ENCODE measurements around the gene CAP2.

CAP2 gene

DNA sequence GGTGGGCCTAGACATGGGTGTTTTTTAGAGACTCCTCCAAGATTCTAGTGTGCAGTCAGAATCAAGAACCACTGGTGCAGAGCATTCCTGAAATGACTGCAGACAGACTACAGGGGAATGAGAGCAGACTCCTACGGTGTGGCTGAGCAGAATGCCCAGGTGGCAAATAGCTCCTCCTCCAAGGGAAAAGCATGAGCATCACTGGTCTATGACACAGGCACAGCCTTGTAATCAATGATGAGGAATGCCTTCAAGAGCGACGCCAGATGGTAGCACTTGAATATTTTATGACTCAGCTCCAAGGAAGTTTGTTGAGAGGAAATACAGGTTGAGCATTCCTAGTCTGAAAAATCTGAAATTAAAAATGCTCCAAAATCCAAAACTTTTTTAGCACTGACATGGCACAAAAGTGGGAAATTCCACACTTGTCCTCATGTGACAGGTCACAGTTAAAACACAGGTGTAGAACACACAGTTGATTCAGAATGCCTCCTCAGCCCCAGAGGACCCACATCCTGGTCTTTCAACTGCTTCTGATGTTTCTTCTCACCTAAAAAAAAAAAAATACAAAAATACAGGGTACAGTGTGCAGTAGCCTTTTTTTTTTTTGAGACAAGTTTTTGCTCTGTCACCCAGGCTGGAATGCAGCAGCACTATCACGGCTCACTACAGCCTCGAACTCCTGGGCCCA is 196.2 kb downstream of the CAP2 start (continued):
- TF ChIP-seq ZNF565 (CRISPR knock-in tag; conservative IDR thresholded peaks at IDR 0.05; ENCODE audit: low read depth) (no peak), ZNF70 (CRISPR knock-in tag; IDR thresholded peaks at IDR 0.05) (no peak), TCF4 (CRISPR knock-in tag; IDR thresholded peaks at IDR 0.05; ENCODE audit: borderline replicate concordance) (no peak), ZC3H10 (CRISPR knock-in tag; IDR thresholded peaks at IDR 0.05) (no peak)
- TF ChIP-seq, protein P1, sequence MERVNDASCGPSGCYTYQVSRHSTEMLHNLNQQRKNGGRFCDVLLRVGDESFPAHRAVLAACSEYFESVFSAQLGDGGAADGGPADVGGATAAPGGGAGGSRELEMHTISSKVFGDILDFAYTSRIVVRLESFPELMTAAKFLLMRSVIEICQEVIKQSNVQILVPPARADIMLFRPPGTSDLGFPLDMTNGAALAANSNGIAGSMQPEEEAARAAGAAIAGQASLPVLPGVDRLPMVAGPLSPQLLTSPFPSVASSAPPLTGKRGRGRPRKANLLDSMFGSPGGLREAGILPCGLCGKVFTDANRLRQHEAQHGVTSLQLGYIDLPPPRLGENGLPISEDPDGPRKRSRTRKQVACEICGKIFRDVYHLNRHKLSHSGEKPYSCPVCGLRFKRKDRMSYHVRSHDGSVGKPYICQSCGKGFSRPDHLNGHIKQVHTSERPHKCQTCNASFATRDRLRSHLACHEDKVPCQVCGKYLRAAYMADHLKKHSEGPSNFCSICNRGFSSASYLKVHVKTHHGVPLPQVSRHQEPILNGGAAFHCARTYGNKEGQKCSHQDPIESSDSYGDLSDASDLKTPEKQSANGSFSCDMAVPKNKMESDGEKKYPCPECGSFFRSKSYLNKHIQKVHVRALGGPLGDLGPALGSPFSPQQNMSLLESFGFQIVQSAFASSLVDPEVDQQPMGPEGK (CRISPR knock-in tag; IDR thresholded peaks at IDR 0.05; ENCODE audit: borderline replicate concordance) = no peak

DNA sequence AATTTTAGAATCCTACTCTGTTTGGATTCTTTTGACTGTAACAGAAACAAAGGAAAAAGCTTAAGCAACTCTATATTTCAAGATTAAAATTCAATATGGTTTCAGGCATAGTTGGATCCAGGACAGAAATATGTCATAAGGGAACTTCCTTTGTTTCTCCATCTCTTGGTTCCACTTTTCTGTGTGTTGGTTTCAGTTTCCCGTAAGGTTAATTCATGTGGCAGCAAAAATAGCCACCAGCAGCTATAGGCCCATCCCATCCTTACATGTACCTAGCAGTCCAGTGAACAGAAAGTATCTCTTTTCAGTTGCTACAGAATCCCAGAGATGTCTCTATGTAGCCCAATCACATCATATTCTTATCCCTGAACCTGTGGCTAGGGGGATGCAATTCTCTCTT is 197.9 kb downstream of the CAP2 start:
- no peak for ATAC-seq
- no peak for TF ChIP-seq TCF4 (CRISPR knock-in tag; IDR thresholded peaks at IDR 0.05; ENCODE audit: borderline replicate concordance)
- no peak for TF ChIP-seq ZFP30 (CRISPR knock-in tag; IDR thresholded peaks at IDR 0.05)
- TF ChIP-seq TOX (CRISPR knock-in tag; IDR thresholded peaks at IDR 0.05; ENCODE audit: borderline replicate concordance) = no peak
- TF ChIP-seq PPARA (CRISPR knock-in tag; IDR thresholded peaks at IDR 0.05; ENCODE audit: borderline replicate concordance) = no peak
- TF ChIP-seq CREB5 (CRISPR knock-in tag; IDR thresholded peaks at IDR 0.05; ENCODE audit: low read depth) = no peak
- no peak for TF ChIP-seq ESRRG (CRISPR knock-in tag; IDR thresholded peaks at IDR 0.05)
- TF ChIP-seq, protein P1 (CRISPR knock-in tag; IDR thresholded peaks at IDR 0.05; ENCODE audit: borderline replicate concordance) = no peak
- no peak for TF ChIP-seq ISL1 (CRISPR knock-in tag; IDR thresholded peaks at IDR 0.05)
- no peak for TF ChIP-seq CSDC2 (CRISPR knock-in tag; IDR thresholded peaks at IDR 0.05)
- TF ChIP-seq OSR1 (CRISPR knock-in tag; IDR thresholded peaks at IDR 0.05) = no peak
- TF ChIP-seq TSHZ2 (CRISPR knock-in tag; IDR thresholded peaks at IDR 0.05) = no peak

DNA sequence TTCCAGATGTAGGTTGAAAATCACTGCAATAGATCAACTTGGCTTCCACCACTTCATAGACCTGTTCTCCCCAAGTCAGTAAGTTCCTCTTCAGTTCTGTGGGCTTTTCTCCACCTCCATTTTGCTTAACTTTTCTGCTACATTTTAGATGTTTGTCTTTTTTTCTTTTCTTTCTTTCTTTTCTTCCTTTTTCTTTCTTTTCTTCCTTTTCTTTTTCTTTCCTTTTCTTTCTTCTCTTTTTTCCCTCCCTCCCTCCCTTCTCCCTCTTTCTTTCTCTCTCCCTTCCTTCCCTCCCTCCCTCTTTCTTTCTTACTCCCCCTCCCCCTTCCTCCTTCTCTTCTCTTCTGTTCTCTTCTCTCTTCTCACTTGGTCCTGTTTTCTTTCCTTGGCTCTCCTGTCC is 199.9 kb downstream of the CAP2 start:
- TF ChIP-seq ZC3H10 (CRISPR knock-in tag; IDR thresholded peaks at IDR 0.05) (no peak), TSHZ2 (CRISPR knock-in tag; IDR thresholded peaks at IDR 0.05) (no peak)
- no peak for ATAC-seq

DNA sequence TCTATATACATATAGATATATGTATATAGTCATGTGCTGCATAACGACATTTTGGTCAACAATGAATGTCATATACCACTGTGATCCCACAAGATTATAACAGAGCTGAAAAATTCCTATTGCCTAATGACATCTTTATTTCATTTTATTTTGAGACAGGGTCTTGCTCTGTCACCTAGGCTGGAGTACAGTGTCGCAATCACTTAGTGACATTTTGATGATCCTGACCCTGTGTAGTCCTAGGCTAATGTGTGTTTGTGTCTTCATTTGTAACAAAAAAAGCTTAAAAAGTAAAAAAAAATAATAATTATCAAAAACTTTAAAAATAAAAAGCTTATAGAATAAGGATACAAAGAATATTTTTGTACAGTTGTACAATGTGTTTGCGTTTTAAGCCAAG is 202.7 kb downstream of the CAP2 start:
- ATAC-seq = no peak
- TF ChIP-seq ISL1 (CRISPR knock-in tag; IDR thresholded peaks at IDR 0.05) = no peak
- TF ChIP-seq CSRNP3 (CRISPR knock-in tag; IDR thresholded peaks at IDR 0.05) = no peak
- TF ChIP-seq GLIS3 (CRISPR knock-in tag; IDR thresholded peaks at IDR 0.05) = no peak
- TF ChIP-seq SNAI2 (CRISPR knock-in tag; IDR thresholded peaks at IDR 0.05) = no peak
- TF ChIP-seq TOX (CRISPR knock-in tag; IDR thresholded peaks at IDR 0.05; ENCODE audit: borderline replicate concordance) = no peak
- TF ChIP-seq RARB (CRISPR knock-in tag; IDR thresholded peaks at IDR 0.05) = no peak
- no peak for TF ChIP-seq TSHZ2 (CRISPR knock-in tag; IDR thresholded peaks at IDR 0.05)
- no peak for TF ChIP-seq ZNF8 (CRISPR knock-in tag; IDR thresholded peaks at IDR 0.05)
- TF ChIP-seq BACH2 (CRISPR knock-in tag; IDR thresholded peaks at IDR 0.05; ENCODE audit: borderline replicate concordance) = no peak
- TF ChIP-seq TCF4 (CRISPR knock-in tag; IDR thresholded peaks at IDR 0.05; ENCODE audit: borderline replicate concordance) = no peak
- TF ChIP-seq ZNF70 (CRISPR knock-in tag; IDR thresholded peaks at IDR 0.05) = no peak
- TF ChIP-seq ESRRG (CRISPR knock-in tag; IDR thresholded peaks at IDR 0.05) = no peak
